ENCODE results near the gene SMAD9. TPM values are rescaled to one million over a fixed set of nuclear protein-coding genes. Genes with fewer than 3 reads are reported as not detected.

The SMAD9 gene
- total RNA-seq, 2 experiments from 2014 or later, result 10.3 to 10.8 TPM

DNA sequence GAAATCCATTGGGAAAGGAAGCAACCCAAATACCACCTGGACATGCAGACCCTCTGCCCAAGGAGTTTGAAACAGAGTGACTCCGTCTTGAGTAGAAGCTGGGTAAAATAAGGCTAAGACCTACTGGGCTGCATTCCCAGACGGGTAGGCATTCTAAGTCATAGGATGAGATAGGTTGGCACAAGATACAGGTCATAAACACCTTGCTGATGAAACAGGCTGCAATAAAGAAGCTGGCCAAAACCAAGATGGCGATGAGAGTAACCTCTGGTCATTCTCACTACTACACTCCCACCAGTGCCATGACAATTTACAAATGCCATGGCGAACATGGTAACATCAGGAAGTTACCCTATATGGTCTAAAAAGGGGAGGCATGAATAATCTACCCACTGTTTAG, 60.8 kb downstream of the SMAD9 start:
- CTCF ChIA-PET (ENCODE audit: unreplicated experiment), result no interaction called here
- intact Hi-C loops (cut with micrococcal nuclease; ENCODE audit: unreplicated experiment), result loop anchor here (5.0 kb wide), 1 partner anchor 63 kb away; the partner anchor contains the start of gene SMAD9

DNA sequence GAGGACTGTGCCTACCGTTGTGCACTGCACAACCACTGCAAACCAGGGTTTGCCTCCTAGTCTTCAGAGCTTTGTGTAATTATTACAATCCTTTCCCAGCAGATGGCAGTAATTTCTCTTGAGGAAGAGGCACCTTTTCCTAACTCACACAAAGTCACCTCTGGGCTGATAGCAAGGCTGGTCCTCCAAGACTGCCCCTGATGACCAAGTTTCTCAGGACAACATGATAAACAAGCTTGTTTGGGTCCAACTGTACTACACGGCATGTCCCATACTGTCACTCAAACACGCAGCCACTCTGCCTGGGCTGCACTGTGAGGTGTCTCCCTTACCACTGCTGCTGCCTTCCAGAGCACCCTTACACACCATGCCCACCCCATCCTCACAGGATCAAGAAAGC, 61.7 kb downstream of the SMAD9 start:
- Histone ChIP-seq H3K9me2 (ENCODE audit: insufficient read depth, low read length) (no peaks in the 10 kb centered on the region), H2AFZ (ENCODE audit: low read length) (no peak overlapping the region), H3K9me3 (ENCODE audit: low read length) (no peaks in the 10 kb centered on the region), H4K20me1 (ENCODE audit: insufficient read depth, low read length) (no peaks in the 10 kb centered on the region), H3K27ac (ENCODE audit: low read depth, low read length, poor library complexity, severe bottlenecking) (no peak overlapping the region), H3K36me3 (ENCODE audit: insufficient read depth, low read length) (peaks cover 23% of the 10 kb centered on the region), H3K4me1 (ENCODE audit: insufficient read depth, low read length, poor library complexity, severe bottlenecking) (no peaks in the 10 kb centered on the region), H3K4me3 (ENCODE audit: low read depth, low read length, poor library complexity, severe bottlenecking) (no peak overlapping the region), H3K4me2 (ENCODE audit: low read length) (no peak overlapping the region), H3K79me2 (ENCODE audit: insufficient read depth, low read depth, low read length) (no peaks in the 10 kb centered on the region)
- CTCF ChIA-PET (ENCODE audit: unreplicated experiment), result interaction anchor here (0.5 to 1.2 kb wide), 2 partner anchors 122 to 124 kb away, joined by 3 to 12 read pairs; no protein-coding TSS in a partner anchor
- intact Hi-C loops (cut with micrococcal nuclease; ENCODE audit: unreplicated experiment), result loop anchor here (1.0 to 5.0 kb wide), 3 partner anchors 64 to 211 kb away; partner anchors contain the start of gene SMAD9
- no TSS peak for BruUV-seq (replicated peaks)
- DNase-seq (ENCODE audit: low spot score), result peak; percentile 82
- POLR2A ChIA-PET, result interaction anchor here (0.6 to 1.3 kb wide), 4 partner anchors 124 to 210 kb away, joined by 3 to 4 read pairs (median 3); no protein-coding TSS in a partner anchor
- no peak for TF ChIP-seq EZH2phosphoT487 (IDR thresholded peaks at IDR 0.05; ENCODE audit: borderline replicate concordance, low read depth, low read length)
- TF ChIP-seq, protein P1, sequence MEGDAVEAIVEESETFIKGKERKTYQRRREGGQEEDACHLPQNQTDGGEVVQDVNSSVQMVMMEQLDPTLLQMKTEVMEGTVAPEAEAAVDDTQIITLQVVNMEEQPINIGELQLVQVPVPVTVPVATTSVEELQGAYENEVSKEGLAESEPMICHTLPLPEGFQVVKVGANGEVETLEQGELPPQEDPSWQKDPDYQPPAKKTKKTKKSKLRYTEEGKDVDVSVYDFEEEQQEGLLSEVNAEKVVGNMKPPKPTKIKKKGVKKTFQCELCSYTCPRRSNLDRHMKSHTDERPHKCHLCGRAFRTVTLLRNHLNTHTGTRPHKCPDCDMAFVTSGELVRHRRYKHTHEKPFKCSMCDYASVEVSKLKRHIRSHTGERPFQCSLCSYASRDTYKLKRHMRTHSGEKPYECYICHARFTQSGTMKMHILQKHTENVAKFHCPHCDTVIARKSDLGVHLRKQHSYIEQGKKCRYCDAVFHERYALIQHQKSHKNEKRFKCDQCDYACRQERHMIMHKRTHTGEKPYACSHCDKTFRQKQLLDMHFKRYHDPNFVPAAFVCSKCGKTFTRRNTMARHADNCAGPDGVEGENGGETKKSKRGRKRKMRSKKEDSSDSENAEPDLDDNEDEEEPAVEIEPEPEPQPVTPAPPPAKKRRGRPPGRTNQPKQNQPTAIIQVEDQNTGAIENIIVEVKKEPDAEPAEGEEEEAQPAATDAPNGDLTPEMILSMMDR (conservative IDR thresholded peaks at IDR 0.05; ENCODE audit: low read length), result peak; percentile 82

More for the DNA sequence above, 60.8 kb downstream of the SMAD9 start:
- no TSS peak for BruUV-seq (replicated peaks)
- H3K79me2 ChIP-seq (ENCODE audit: insufficient read depth, low read depth, low read length), result no peaks in the 10 kb centered on the region
- H2AFZ ChIP-seq (ENCODE audit: low read length), result no peak overlapping the region
- H3K4me1 ChIP-seq (ENCODE audit: insufficient read depth, low read length, poor library complexity, severe bottlenecking), result no peaks in the 10 kb centered on the region
- H3K4me2 ChIP-seq (ENCODE audit: low read length), result no peak overlapping the region
- no peaks in the 10 kb centered on the region for H3K9me3 ChIP-seq (ENCODE audit: low read length)
- no peak overlapping the region for H3K4me3 ChIP-seq (ENCODE audit: low read depth, low read length, poor library complexity, severe bottlenecking)
- no peaks in the 10 kb centered on the region for H4K20me1 ChIP-seq (ENCODE audit: insufficient read depth, low read length)
- TF ChIP-seq, protein P1 (conservative IDR thresholded peaks at IDR 0.05; ENCODE audit: low read length), result no peak
- no peak for TF ChIP-seq EZH2phosphoT487 (IDR thresholded peaks at IDR 0.05; ENCODE audit: borderline replicate concordance, low read depth, low read length)
- DNase-seq (ENCODE audit: low spot score), result no peak
- POLR2A ChIA-PET, result interaction anchor here (0.6 kb wide), 4 partner anchors 13 to 1844 kb away, joined by 3 to 11 read pairs (median 4); no protein-coding TSS in a partner anchor
- H3K36me3 ChIP-seq (ENCODE audit: insufficient read depth, low read length), result peaks cover 28% of the 10 kb centered on the region
- no peak overlapping the region for H3K27ac ChIP-seq (ENCODE audit: low read depth, low read length, poor library complexity, severe bottlenecking)
- no peaks in the 10 kb centered on the region for H3K9me2 ChIP-seq (ENCODE audit: insufficient read depth, low read length)

DNA sequence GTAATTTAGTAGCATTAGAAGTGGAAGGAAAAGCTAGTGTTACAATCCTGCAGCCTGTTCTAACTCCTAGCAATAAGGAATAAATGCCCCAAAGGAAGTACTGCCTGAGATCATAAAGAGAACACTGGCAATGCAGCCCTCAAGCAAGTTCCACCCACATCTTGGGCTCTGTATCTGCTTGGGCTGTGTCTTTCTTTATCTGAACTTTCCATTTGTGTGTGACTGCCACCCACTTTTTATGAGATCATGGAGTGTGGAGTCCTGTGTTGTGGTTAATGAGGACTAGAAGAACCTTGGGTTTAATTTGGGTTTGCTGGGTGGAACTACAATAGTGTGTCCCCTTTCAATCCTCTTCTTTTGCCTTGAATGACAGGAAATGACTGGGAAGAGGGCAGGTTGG, 62.8 kb downstream of the SMAD9 start:
- Histone ChIP-seq H3K4me1 (ENCODE audit: insufficient read depth, low read length, poor library complexity, severe bottlenecking) (no peaks in the 10 kb centered on the region), H2AFZ (ENCODE audit: low read length) (no peak overlapping the region), H4K20me1 (ENCODE audit: insufficient read depth, low read length) (no peaks in the 10 kb centered on the region), H3K27ac (ENCODE audit: low read depth, low read length, poor library complexity, severe bottlenecking) (no peak overlapping the region), H3K9me2 (ENCODE audit: insufficient read depth, low read length) (no peaks in the 10 kb centered on the region), H3K4me3 (ENCODE audit: low read depth, low read length, poor library complexity, severe bottlenecking) (no peak overlapping the region), H3K79me2 (ENCODE audit: insufficient read depth, low read depth, low read length) (no peaks in the 10 kb centered on the region), H3K9me3 (ENCODE audit: low read length) (no peaks in the 10 kb centered on the region), H3K36me3 (ENCODE audit: insufficient read depth, low read length) (peaks cover 23% of the 10 kb centered on the region), H3K4me2 (ENCODE audit: low read length) (no peak overlapping the region)
- POLR2A ChIA-PET, result interaction anchor here (0.6 to 1.3 kb wide), 3 partner anchors 14 to 129 kb away, joined by 3 to 4 read pairs (median 4); no protein-coding TSS in a partner anchor
- BruUV-seq (replicated peaks), result no TSS peak
- intact Hi-C loops (cut with micrococcal nuclease; ENCODE audit: unreplicated experiment), result loop anchor here (5.0 kb wide), 1 partner anchor 65 kb away; the partner anchor contains the start of gene SMAD9
- TF ChIP-seq, protein P1 (conservative IDR thresholded peaks at IDR 0.05; ENCODE audit: low read length), result no peak
- CTCF ChIA-PET (ENCODE audit: unreplicated experiment), result no interaction called here
- DNase-seq (ENCODE audit: low spot score), result no peak
